HG03103 (cell line): ENCODE measurements around the gene SEC22A.

Experiments used
- ATAC-seq: cut with Tn5 transposase; IDR thresholded peaks from one replicate; pipeline ENCODE4 v1.9.1; 2021; ENCODE audit warnings: low read depth; ENCODE audit not compliant: unreplicated experiment

Gene SEC22A

GRCh38 chr3:123261666-123262065 is 59.9 kb downstream of the SEC22A start:
- no peak for ATAC-seq

DNA sequence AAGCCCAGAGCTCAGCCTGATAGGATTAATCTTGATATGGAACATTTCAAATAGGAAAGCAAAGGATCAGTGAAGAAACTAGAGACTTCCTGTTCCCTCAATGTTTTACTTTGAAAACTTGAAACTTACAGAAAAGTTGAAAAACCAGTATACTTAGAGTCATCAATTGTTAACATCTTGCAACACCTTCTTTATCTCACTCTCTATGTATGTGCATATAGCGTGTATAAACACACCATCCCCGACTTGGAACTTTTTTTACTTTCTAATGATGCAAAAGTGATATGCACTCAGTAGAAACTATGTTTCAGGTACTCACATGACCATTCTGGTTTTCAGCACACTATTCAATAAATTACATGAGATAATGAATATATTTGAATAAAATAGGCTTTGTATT is 60.5 kb downstream of the SEC22A start:
- ATAC-seq, result no peak

GRCh38 chr3:123262868-123263267 is 61.1 kb downstream of the SEC22A start:
- ATAC-seq, result no peak

DNA sequence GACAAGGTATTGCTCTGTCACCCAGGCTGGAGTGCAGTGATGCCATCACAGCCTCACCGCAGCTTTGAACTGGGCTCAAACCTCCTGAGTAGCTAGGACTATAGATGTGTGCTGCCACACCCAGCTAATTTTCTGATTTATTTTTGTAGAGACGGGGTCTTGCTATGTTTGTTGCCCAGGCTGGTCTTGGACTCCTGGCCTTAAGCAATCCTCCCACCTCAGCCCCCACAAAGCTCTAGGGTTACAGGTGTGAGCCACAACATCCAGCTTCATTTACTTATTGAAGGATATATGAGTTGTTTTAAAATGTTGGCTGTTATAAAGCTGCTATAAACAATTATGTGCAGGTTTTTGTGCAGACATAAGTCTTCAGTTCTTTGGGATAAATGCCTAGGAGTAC is 62.2 kb downstream of the SEC22A start:
- ATAC-seq, result no peak

DNA sequence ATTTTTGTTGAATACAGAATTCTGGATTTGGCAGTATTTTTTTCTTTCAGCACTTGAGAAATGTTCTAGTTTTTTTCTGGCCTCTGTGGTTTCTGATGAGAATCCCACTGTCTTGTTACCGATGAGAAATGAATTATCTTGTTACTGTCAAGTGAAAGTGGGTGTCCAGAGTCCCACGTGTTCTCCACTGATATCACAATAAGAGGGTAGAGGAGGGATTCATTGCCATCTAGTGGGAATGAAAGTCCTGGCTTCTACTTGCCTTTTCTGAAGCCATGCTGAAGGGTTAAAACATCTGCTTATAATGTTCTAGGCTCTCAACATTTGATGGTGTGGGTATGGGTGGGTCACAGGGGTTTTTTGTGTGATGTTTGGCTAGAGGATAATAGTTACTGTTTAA is 66.1 kb downstream of the SEC22A start:
- no peak for ATAC-seq

DNA sequence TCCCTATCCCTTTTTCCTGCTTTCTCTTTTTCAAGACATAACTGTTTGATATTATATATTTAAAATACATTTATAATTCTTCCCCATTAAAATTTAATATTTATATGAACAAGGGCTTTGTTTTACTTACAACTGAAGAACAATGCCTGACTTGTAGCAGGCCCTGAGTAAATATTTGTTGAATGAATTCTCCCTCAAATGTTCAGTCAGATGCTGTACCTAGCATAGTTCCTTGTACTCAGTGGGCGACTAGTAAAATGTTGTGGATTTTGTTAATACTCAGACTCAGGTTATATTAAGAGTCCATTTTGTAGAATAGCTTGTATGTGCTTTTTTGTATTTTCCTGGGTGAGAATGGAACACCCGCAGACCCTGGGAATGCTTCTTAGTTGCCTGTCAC is 69.1 kb downstream of the SEC22A start:
- no peak for ATAC-seq

DNA sequence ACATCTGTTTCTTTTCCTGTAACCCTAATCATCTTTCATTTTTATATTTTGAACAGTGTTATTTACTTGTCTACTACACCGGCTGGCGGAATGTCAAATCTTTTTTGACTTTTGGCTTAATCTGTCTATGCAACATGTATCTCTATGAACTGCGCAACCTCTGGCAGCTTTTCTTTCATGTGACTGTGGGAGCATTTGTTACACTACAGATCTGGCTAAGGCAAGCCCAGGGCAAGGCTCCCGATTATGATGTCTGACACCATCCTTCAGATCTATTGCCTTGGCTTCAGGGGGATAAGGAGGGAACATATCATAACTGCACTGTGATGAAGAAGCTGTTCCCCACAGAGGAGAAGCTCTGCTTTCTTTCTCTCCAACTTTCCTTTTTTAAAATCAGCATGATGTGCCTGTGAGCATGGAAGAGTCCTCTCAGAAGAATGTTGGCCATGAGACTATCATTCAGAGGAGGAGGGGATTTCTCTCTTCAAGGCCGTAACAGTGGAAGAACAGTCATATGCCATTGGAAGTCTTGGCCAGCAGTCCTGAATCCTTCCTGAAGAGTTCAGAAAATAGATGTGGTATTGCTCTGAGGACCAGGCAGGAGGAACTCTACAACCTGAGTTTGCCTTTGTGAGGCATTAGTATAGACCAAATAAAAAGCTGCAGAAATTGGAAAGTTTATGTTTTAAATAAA is 69.9 kb downstream of the SEC22A start:
- ATAC-seq, result no peak

GRCh38 chr3:123272547-123272946 is 70.8 kb downstream of the SEC22A start:
- no peak for ATAC-seq

DNA sequence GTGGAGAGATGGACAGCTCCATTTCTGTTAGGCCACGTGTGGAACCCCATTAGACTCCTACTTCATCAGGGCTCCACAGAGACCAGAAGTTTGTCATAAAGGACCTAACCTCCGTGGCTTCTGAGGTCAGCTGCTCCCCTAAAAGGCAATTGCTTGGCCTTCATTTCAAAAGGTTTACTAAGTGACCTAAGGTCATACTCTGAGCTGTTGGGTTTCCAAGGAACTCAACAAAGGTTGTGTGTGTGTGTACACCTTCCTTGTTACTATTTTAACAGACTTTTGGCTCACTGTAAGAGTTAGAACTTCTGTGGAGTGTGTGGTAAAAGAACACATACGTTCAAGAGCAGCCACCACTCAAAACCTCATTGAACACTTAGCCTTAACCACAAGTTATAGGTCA is 73.9 kb downstream of the SEC22A start:
- no peak for ATAC-seq

GRCh38 chr3:123276346-123277006 is 74.7 kb downstream of the SEC22A start:
- ATAC-seq, result no peak

DNA sequence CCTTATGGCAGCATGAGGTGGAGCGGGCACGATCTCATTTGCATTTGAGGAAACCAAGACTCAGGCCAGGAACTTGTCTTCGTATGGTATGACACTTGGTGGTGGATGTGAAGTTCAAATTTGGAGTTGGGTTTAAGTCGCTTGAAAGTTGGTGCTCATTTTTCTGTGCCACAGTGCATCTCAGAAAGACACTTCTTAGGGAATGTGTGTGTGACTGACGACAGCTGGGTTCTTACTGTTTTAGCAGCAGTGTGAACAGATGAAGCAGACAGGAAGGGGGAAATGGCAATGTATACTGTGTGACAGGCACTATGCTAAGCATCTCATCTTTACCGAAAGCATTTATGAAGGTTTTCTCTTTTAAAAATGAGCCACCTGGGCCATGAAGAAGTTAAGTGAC is 75.4 kb downstream of the SEC22A start:
- no peak for ATAC-seq

DNA sequence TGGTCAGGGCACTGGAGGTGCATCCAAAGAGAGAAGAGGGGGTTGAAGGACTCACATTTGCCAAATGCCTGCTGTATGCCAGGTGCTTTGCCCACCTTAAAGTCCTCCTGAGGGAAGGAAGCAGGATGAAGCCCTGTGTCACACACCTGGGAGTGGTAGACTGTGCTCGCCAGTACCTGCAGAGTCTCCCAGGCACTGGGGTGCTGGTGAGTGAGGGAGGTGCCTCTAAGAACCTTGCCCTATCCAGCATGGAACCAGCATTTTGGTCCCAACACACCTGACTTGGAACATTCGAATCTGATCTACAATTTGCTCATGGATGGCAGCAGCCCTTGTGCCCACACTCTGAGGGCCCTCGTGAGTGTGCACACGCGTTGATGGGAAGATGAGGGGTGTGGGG is 76.7 kb downstream of the SEC22A start:
- no peak for ATAC-seq

DNA sequence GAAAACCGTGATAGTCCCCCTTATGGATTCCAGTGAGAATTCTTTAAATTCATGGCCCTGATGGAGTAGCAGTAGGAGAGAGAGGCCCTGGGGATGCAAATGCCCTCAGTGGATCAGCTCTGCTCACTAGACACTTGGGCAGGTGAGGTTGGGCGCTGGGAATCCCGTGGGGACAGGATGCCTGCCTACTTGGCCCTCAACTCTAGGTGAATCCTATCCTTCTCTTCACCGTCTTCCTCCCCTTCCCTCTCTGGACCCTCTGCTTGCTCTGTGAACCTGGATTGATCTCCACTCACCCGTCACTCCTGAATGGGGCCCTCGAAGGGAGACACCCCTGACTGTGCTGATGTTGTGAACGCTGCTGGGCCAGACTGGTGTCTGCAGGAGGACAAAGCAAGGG is 77.4 kb downstream of the SEC22A start:
- no peak for ATAC-seq

DNA sequence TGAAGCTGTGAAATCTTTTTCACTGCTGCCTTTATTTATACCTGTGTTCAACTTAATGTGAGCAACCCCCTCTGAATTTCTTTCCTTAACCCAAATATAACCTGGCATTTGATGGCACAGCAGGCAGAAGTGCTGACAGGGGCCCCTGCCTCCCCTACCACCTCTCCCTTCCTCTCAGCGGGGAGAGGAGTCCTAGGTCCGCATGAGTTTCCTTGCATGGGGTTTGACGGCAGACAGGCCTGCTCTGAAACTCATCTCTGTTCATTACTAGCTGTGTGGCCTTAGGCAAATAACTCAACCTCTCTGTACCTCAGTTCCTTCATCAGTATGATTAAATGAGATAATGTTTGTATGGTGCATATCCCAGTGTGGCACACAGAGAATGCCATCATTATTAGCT is 79.7 kb downstream of the SEC22A start:
- ATAC-seq, result no peak

GRCh38 chr3:123281929-123282328 is 80.2 kb downstream of the SEC22A start:
- ATAC-seq, result no peak

- ATAC-seq, result no peak
Measured at GRCh38 chr3:123282461-123282860, 80.7 kb downstream of the SEC22A start.

GRCh38 chr3:123283074-123283473 is 81.3 kb downstream of the SEC22A start:
- no peak for ATAC-seq

DNA sequence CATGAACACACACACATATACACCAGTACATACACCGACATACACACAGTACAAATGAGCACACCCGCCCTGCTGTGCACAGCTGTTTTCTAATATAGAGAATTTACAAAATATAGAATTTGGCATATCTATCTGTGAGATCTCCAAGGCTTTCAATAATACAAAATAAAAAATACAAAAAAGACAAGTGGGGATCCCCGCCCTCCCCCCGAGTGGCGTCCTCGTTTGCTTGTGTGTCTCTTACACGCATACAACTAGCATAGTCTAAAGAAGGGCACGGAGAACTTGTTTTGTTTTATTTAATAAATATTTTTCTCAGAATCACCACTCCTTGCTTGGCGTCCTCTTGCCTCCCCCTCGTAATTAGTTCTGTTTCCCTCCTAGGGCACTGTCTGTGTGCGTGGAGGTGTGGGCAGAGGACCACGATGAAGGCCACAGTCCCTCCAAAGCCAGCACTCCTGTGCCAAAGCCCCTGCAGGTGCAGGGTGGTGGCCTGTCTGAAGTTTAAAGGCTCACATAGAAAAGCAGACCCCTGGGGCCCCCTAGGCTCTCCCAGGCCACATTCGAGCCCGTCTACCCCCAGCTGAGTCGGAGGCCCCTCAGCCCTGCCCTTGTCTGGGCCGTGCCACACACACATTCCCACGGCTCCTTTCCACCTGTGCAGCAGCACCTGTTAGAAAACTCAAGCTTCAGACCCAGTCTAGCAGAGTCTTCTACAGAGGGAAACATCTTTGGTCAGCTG is 82.1 kb downstream of the SEC22A start:
- no peak for ATAC-seq

- no peak for ATAC-seq
Measured at GRCh38 chr3:123284399-123285010, 82.8 kb downstream of the SEC22A start.

DNA sequence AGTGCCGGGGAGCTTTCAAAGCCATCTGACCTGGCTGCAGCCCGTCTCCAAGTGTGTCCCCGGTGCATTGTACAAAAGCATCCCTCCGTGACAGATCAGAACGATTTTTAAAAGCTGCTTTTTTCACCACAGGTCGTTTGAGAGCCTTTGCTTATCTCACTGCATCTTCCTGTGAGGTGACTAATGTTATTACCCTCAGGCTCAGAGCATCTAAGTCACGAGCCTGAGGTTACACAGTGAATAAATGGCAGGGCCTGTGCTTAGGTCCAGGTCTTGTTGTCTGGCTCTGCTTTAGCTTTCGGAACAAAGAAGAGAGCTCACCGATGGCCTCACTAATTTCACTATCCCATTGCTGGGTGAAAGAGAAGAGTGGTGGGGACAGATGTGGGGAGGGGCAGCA is 83.3 kb downstream of the SEC22A start:
- no peak for ATAC-seq

DNA sequence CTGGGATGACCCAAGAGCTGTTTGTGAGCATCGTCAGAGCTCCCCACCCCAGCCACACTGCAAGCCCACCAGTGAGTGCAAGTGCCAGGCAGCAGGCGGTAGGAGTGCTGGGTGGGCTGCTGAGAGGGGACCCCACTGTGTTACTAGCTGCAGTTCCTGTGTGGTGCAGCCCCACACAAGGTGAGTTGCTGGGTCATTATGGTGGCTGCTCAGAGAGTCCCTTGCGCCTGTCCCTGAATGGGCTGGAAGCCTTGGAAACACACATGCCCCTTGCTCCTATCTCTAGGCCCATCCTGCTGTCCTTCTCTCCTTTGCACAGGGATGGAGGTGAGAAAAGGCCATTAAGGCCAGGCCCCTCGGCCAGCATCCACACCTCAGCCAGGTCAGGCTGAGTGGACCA is 83.7 kb downstream of the SEC22A start:
- no peak for ATAC-seq
